IPS-18a (cell line): ENCODE data around the gene ASCC3.
"Not testable (repeated sequence)": the region's sequence is repeated elsewhere in the genome, so short reads cannot be mapped to it uniquely, and the experiment has no call there.

ENCODE experiments used
- H3K27ac ChIP-seq: one replicate; pipeline ENCODE4 v1.5.1; 2013; ENCODE audit warnings: low read length
- H3K27me3 ChIP-seq: one replicate; pipeline ENCODE4 v1.6.1; 2013; ENCODE audit warnings: mild to moderate bottlenecking, low read length; ENCODE audit not compliant: control insufficient read depth, insufficient read depth
- H3K36me3 ChIP-seq: one replicate; pipeline ENCODE4 v1.6.1; 2013; ENCODE audit warnings: low read depth, low read length; ENCODE audit not compliant: control insufficient read depth
- H3K4me1 ChIP-seq: one replicate; pipeline ENCODE4 v1.6.1; 2013; ENCODE audit warnings: low read depth, low read length; ENCODE audit not compliant: control insufficient read depth
- H3K4me3 ChIP-seq: one replicate; pipeline ENCODE4 v1.5.1; 2013; ENCODE audit warnings: low read length
- H3K9ac ChIP-seq: one replicate; pipeline ENCODE4 v1.6.1; 2013; ENCODE audit warnings: mild to moderate bottlenecking, low read length, moderate library complexity
- H3K9me3 ChIP-seq: one replicate; pipeline ENCODE4 v1.6.1; 2013; ENCODE audit warnings: low read depth, low read length; ENCODE audit not compliant: control insufficient read depth

ASCC3 gene

GRCh38 chr6:100904316-100904715 is 23.2 kb upstream of the ASCC3 start:
- Histone ChIP-seq H3K36me3 (no peaks in the 10 kb centered on the region), H3K27ac (no peak overlapping the region), H3K9ac (no peak overlapping the region), H3K4me1 (no peaks in the 10 kb centered on the region), H3K27me3 (no peaks in the 10 kb centered on the region), H3K4me3 (no peak overlapping the region), H3K9me3 (no peaks in the 10 kb centered on the region)

- Histone ChIP-seq H3K9me3 (peaks cover 7% of the 10 kb centered on the region), H3K27me3 (no peaks in the 10 kb centered on the region), H3K36me3 (no peaks in the 10 kb centered on the region), H3K27ac (no peak overlapping the region), H3K4me3 (no peak overlapping the region), H3K4me1 (no peaks in the 10 kb centered on the region), H3K9ac (no peak overlapping the region)
Measured at GRCh38 chr6:100901582-100901981, 20.5 kb upstream of the ASCC3 start.

GRCh38 chr6:100899202-100899601 is 18.1 kb upstream of the ASCC3 start:
- H3K4me3 ChIP-seq, result no peak overlapping the region
- H3K4me1 ChIP-seq, result no peaks in the 10 kb centered on the region
- no peak overlapping the region for H3K9ac ChIP-seq
- H3K27me3 ChIP-seq, result no peaks in the 10 kb centered on the region
- no peak overlapping the region for H3K27ac ChIP-seq
- H3K36me3 ChIP-seq, result no peaks in the 10 kb centered on the region
- peaks cover 7% of the 10 kb centered on the region for H3K9me3 ChIP-seq

DNA sequence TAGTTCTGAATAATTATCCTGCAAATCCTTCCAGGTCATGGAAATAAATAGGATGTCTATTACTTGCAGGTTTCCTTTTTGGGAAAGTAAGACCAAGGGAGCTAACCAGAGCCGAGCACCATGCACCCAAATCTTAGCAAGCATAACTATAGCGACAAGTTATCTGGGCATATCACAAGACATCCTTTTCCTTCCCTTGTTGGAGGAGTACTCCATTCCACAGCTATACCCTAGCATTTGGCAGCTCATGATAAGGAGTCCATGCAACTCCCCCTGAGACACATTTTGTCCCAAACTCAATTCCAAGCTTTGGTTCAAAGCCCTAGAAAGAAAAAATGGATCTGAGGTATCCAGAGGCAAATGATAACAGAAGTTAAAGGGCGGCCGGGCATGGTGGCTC is 16.5 kb upstream of the ASCC3 start:
- Histone ChIP-seq H3K4me1 (peaks cover 4% of the 10 kb centered on the region), H3K9ac (no peak overlapping the region), H3K4me3 (no peak overlapping the region), H3K9me3 (peaks cover 7% of the 10 kb centered on the region), H3K36me3 (no peaks in the 10 kb centered on the region), H3K27me3 (no peaks in the 10 kb centered on the region), H3K27ac (no peak overlapping the region)

- peaks cover 4% of the 10 kb centered on the region for H3K9me3 ChIP-seq
- no peak overlapping the region for H3K27ac ChIP-seq
- no peaks in the 10 kb centered on the region for H3K27me3 ChIP-seq
- H3K36me3 ChIP-seq, result no peaks in the 10 kb centered on the region
- H3K4me3 ChIP-seq, result no peak overlapping the region
- peaks cover 7% of the 10 kb centered on the region for H3K4me1 ChIP-seq
- H3K9ac ChIP-seq, result no peak overlapping the region
Measured at GRCh38 chr6:100893743-100894142, 12.6 kb upstream of the ASCC3 start.

GRCh38 chr6:100892693-100893092 is 11.6 kb upstream of the ASCC3 start:
- H3K4me3 ChIP-seq, result no peak overlapping the region
- no peaks in the 10 kb centered on the region for H3K36me3 ChIP-seq
- no peaks in the 10 kb centered on the region for H3K27me3 ChIP-seq
- no peaks in the 10 kb centered on the region for H3K9me3 ChIP-seq
- H3K9ac ChIP-seq, result no peak overlapping the region
- peaks cover 7% of the 10 kb centered on the region for H3K4me1 ChIP-seq
- no peak overlapping the region for H3K27ac ChIP-seq

GRCh38 chr6:100892116-100892515 is 11.0 kb upstream of the ASCC3 start:
- Histone ChIP-seq H3K9ac (no peak overlapping the region), H3K36me3 (no peaks in the 10 kb centered on the region), H3K9me3 (no peaks in the 10 kb centered on the region), H3K27ac (no peak overlapping the region), H3K27me3 (no peaks in the 10 kb centered on the region), H3K4me1 (peaks cover 7% of the 10 kb centered on the region), H3K4me3 (no peak overlapping the region)

GRCh38 chr6:100891079-100891478 is 9.9 kb upstream of the ASCC3 start:
- Histone ChIP-seq H3K27ac (no peak overlapping the region), H3K27me3 (no peaks in the 10 kb centered on the region), H3K4me1 (peaks cover 8% of the 10 kb centered on the region), H3K9ac (no peak overlapping the region), H3K9me3 (no peaks in the 10 kb centered on the region), H3K36me3 (no peaks in the 10 kb centered on the region), H3K4me3 (no peak overlapping the region)

- H3K4me3 ChIP-seq, H3K36me3 ChIP-seq, H3K27ac ChIP-seq, H3K9ac ChIP-seq, H3K9me3 ChIP-seq, H3K27me3 ChIP-seq: not testable (repeated sequence)
- H3K4me1 ChIP-seq, result peaks cover 12% of the 10 kb centered on the region
Measured at GRCh38 chr6:100890646-100891045, 9.5 kb upstream of the ASCC3 start.

DNA sequence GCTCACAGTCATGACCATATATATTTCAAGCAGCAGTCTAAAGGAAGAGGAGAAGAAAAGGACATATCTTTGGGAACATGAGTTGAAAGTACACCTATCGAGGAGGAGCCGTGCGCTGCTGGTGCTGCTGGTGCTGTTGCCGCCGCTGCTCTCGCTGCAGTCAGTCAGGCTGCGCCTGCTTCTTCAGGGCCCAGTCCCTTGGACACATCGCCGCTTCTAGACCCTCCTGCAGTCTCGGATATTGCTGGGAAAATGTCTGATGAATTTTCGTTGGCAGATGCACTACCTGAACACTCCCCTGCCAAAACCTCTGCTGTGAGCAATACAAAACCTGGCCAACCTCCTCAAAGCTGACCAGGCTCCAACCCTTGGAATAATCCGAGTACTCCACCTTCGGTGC is 8.2 kb upstream of the ASCC3 start:
- Histone ChIP-seq H3K9ac (no peak overlapping the region), H3K4me1 (peaks cover 12% of the 10 kb centered on the region), H3K9me3 (no peaks in the 10 kb centered on the region), H3K27me3 (no peaks in the 10 kb centered on the region), H3K4me3 (no peak overlapping the region), H3K36me3 (no peaks in the 10 kb centered on the region), H3K27ac (no peak overlapping the region)

DNA sequence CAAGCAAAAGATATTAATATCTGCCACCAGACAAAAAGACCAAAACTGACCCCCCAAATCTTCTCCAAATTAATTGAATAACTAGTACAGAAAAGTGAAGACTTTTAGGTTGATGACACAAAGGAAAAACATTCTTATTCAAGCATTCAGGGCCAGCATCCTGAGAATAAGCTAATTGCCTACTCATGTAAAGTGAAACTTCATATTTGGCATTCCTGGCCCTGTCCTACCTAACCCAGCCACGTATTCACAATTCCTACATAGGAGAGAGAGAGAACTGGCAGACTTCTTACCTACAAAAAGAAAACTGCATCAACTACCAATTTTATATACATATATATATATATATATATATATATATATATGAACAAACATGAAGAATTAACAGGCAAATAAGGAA is 4.9 kb upstream of the ASCC3 start:
- Histone ChIP-seq H3K4me3 (no peak overlapping the region), H3K27ac (no peak overlapping the region), H3K9ac (no peak overlapping the region), H3K9me3 (no peaks in the 10 kb centered on the region), H3K4me1 (peaks cover 20% of the 10 kb centered on the region), H3K36me3 (no peaks in the 10 kb centered on the region), H3K27me3 (no peaks in the 10 kb centered on the region)

DNA sequence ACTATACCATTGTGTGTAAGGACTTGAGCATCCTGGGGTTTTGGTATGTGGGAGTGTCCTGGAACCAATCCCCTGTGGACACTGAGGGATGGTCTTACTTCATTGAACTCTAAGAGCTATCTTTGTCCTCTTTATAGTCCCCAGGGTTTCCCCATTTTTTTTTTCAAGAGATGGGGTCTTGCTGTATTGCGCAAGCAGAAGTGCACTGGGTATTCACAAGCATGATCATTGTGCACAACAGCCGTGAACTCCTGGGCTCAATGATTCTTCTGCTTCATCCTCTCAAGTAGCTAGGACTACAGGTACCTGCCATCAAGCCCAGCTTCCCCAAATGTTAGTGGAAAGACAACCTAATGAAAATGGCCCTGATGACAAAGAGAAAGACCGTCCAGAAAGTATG is 2.2 kb upstream of the ASCC3 start:
- no peaks in the 10 kb centered on the region for H3K36me3 ChIP-seq
- H3K4me3 ChIP-seq, result no peak overlapping the region
- no peaks in the 10 kb centered on the region for H3K27me3 ChIP-seq
- no peak overlapping the region for H3K9ac ChIP-seq
- H3K27ac ChIP-seq, result no peak overlapping the region
- no peaks in the 10 kb centered on the region for H3K9me3 ChIP-seq
- peaks cover 33% of the 10 kb centered on the region for H3K4me1 ChIP-seq

- Histone ChIP-seq H3K27me3 (no peaks in the 10 kb centered on the region), H3K27ac (no peak overlapping the region), H3K4me1 (peaks cover 49% of the 10 kb centered on the region), H3K9me3 (no peaks in the 10 kb centered on the region), H3K36me3 (no peaks in the 10 kb centered on the region), H3K9ac (peak overlapping the region; percentile 79), H3K4me3 (peak overlapping the region; percentile 73)
Measured at GRCh38 chr6:100881707-100882040, 545 bp upstream of the ASCC3 start.
